Measurements from ENCODE around the gene CRAT.

CRAT gene

GRCh38 chr9:129108805-129109536 lies 1.6 kb downstream of the CRAT start:
- DNase-seq: no peak

GRCh38 chr9:129108083-129108804 lies 2.3 kb downstream of the CRAT start:
- no peak for DNase-seq

DNA sequence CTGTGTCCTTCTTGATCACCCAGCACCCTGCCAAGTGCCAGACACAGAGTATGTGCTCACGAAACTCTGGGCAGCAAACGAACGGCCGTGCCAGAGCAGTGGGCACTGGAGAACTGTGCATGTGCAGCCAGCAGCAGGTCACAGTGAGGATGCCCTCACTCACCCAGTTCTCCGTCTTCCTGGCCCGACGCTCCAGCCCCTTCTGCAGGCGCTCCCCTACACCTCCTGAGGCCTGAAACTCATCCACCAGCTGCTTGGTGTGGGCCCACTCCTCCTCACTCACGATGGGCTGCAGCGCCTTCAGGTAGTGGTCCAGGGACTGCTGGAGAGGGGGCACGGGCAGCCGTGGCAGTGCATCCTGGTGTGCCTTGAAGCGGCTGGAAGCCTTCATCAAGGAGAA lies 2.9 kb downstream of the CRAT start:
- DNase-seq: no peak

DNA sequence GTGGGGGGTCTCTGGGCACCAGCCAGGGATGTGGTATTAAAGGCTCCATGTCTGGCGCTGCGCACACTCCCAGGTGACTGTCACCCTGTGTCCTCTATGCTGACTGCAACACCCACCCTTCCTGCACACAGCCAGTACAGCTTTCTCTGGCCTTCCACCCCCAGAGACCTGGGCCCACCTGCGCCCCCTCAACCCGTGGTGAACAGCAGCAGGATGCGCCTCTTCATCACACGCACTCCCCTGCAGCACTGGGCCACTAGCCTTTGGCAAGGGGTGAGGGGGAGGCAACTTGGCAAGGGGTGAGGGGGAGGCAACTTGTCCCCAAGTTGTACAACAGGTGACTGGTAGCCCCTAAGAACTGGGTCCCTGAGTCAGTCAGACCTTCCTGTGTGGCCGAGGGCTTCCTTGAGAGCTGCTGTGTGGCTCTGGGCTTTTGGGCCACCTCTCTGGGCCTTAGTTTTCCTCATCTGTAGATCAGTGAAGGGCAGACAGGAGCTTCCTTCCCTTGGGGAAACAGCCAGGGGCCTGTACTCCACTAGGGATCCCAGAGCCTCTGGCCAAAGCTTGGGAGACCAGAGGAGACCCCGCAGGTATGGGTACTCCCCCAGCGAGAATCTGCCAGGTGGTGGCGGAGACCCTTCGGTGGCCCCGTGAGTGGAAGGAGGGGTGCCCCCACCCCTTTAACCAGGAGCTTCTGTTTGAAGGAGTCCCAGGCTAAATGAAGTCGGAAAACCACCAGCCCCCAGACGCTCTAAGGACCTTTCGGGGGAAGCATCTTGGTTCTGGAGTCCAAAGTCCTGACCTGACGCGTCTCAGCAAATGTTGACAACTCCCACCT lies 4.5 kb downstream of the CRAT start:
- DNase-seq: no peak

- DNase-seq: no peak
Measured at GRCh38 chr9:129104051-129104450, 6.5 kb downstream of the CRAT start.

DNA sequence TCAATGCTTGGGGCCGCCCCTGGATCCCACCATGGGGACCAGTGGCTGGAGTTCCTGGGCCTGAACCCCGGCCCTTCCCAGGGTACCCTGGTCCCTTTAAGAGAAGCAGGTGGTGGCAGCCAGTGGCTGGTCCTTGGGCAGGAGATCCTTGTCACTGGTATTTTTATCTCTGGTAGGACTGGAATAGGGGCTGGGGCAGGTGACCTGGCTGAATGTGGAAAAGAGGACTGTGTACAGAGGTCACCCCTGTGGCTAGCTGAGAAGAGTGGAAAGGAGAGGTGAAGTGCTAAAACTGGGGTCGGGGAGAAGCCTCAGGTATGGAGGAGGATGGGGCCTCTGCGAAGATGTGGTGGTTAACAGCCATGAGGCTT lies 7.0 kb downstream of the CRAT start:
- no peak for DNase-seq

DNA sequence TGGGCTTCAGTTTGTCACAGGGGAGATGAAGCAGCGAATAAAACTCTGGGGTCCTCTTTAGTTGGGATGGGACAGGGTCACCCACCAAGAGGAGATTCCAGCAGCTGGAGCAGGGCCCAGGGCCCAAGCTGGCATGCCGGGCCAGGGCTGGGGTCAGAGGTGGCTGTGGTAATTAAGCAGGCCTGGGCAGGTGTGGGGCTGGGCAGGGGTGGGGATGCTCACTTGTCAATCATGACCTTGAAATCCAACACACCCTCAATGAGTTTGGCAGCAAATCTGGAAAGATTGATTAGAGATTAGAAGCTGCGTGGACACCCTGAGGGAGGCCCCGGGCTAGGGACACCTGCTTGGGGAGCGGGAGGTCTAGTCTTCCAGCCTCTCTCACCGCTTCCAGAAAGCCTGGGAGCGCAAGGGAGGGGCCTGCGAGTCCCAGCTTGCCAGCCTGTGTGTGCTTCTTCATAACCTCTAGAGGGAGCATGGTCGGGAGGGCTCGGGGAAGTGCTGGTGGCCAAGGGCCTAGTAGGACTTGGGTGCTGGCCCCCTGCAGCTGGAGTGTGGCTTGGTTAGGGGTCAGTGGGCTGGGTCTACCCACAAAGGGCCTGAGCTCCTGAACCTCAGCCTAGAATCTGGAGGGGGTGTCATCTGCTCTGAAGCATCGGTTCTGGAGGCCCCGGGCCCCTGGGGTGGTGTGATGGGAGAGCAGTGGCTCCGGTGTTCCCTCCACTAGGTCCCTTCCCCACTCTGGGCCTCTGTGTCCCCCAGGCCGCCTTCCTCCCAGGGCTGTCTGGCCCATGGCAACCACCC lies 7.6 kb downstream of the CRAT start:
- DNase-seq: no peak

DNA sequence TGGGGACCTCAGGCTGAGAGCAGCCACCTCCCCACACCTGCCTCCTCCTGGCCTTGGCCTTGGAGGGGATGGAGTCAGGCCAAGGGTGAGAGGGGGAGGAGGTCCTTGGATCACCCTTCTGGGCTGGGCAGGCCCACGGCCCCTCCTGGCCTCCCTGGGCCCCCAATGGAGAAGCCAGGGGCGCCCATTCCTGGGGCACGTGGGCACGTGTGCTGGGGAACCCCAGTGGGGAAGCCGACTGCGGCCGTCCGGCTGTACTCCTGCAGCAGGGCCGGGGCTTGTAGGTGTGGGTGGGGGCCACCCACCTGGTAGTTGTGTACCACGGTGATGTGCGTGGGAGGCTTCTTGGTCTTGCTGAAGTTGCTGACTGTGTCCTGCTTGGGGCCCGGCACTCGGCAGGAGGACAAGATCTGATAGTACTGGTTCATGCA lies 8.5 kb downstream of the CRAT start:
- no peak for DNase-seq

DNA sequence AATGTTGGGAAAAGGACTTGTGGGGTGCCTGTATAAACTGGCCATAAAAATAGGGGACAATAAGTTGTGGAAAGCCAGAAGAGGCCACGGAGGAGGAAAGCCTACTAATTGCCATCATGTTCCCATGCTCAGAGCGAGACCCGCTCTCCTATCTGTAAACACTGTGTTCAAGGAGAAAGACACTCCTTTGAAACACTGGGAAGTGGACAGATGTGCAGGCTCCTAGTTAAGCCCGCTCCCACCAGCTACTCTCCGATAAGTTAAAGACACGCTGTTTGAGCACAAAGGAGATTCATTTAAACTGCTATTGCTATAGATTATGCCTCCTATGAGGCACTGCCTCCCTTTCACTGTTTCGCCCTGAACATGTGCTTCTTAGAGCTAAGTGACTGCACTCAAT lies 9.3 kb downstream of the CRAT start:
- no peak for DNase-seq

DNA sequence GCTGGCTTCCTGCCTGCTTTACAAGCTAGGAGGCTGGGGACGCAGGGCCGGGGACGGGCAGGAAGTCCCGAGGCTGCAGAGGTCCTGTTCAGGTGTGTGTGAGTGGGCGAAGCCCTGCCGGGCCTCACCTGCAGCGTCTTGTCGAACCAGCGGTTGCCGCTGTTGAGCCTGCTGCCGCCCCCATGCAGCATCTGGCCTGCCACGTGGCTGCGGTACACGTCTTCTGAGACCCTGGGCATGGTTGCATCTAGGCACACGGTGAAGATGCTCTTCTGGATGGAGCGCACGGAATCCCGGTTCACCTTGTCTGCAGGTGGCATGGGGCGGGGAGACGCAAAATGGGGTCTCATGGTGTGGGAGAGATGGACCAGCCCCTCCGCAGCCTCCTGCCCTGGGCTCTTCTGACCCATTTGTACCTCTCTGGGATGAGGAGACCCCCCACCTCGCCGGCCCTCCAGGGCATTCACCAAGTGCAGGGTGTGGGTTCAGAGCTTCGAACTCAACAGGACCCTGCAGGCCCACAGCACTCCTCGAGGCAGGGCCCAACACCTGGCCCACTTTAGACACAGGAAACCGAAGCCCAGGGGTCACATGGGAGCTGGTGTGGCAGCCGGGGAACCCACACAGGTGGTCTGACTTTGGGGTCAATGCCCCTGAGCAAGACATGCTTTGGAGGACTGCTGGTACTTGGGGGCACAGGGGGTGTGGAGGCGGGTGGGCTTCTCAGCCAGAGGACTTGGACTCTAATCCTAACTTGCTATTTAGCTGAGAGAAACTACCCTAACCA lies 10.0 kb downstream of the CRAT start:
- no peak for DNase-seq

GRCh38 chr9:129098328-129098727 lies 12.3 kb downstream of the CRAT start:
- DNase-seq: no peak

- DNase-seq: no peak
Measured at GRCh38 chr9:129097671-129098306, 12.8 kb downstream of the CRAT start.

GRCh38 chr9:129095908-129096307 lies 14.7 kb downstream of the CRAT start:
- no peak for DNase-seq

- no peak for DNase-seq
Measured at GRCh38 chr9:129095170-129095667, 15.4 kb downstream of the CRAT start.

DNA sequence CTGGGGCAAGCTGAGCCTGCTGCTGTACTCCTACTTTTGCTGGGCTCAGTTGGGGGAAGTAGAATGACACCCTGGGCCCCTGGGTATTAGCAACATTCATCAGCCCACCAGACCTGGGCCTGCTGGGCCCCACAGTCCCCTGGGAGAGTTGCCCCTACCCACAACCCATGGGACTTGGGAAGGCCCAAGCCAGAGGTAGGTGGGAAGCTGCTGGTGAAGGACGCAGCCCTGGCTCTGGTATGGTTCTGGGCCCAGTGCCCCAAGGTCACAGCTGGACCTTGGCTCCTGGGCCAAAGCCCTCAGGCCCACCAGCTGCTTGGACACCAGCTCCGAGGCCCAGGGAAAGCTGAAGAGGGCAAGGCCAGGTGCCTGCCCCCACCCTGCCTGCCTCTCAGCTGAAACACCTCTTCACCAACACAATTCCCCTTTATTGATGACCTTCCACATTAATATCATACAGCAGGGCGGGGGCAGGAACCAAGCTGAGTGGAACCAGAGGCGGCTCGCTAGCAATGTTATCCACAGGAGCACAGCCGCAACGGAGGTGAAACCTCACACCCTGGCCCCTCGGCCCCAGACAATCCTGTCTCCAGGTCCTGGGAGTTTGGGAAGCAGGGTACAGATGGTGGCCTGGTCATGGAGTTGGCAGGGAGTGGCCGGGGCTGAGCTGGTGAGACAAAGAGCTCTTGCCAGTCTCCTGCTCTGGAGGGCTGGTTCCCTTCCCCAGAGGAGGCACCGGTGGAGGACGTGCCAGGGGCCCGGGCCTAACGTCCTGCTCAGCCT lies 16.0 kb downstream of the CRAT start:
- no peak for DNase-seq

DNA sequence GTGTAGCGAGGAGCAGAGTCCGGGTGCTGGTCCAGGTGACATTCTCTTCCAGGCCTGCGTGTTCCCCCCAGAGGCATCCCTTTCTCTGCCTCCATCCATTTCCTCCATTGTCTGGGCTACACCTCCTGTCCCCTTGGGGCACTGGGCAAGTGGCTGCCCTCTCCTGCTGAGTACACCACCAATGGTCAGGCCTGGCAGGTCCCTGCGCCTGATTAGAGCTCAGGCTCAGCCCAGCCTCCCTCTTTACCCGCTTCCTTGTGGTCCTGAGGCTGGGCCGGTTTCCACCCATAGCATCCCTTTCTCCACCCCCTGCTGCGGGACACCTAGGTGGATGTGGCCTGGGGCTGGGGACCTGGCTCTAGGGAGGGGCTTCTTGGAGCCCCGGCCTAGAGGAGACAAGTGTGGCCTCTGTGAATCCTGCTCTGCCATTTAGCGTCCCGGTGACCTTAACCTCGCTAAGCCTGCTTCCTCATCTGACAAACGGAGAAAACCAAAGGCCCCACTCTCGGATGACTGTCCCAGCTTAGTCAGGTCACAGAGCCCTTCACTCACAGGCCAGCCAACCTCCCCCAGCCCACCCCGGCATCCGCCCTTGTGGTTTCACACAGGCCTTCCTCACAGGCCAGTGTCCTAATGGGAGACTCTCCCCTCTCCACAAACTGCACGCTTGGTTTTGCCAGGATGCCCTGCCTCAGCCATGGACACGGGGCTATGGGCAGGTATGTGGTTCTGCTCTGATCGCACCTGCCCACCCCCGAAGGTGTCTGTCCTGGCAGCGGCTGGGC lies 16.8 kb downstream of the CRAT start:
- no peak for DNase-seq

DNA sequence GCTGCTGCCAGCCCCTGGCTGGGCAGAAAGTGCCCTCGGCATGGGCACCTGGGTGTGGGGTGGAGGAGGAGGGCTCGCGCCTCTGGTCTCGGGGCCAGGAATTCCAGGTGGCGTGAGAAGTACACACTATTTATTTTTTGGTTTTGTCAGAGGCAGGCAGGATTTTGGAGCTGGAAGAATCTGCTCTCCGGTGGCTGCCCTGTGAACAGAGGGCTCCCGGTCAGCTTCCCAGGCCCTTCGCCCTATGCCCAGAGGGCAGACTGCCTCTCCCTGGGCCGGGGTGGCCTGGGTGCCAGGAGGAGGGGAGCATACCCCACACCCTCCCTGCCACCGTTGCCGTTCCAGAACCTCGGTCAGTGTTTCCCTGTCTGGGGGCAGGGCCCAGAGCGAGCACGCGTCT lies 21.3 kb downstream of the CRAT start:
- no peak for DNase-seq

- no peak for DNase-seq
Measured at GRCh38 chr9:129084087-129084486, 26.5 kb downstream of the CRAT start.

DNA sequence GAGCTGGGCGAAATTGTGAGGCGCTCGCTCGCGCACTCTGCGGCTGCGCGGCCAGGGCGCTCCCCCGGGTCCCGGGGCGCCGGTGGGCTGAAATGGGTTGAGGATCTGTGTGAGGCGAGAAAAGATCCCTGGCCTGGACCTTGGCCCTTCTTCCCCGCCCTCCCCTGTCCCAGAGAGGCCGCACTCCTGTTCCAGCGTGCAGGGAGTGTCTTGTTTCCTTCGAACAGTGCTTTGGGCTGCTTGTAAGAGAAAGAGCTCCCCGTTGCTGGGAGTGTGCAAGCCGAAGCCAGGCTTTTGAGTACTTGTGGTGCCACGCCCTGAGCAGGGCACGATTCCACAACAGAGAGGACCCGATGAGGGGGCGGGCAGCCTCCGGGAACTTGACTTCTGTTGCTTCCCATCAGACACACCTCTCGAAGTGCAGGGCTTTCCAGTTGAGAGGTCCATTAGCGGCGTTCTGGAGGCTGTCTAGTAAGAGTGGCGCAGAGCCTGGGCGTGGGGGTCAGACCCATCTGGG lies 29.1 kb downstream of the CRAT start:
- DNase-seq: no peak

Data from activated CD4-positive, alpha-beta T cell treated with anti-CD3 and anti-CD28 coated beads, Interleukin-2, amount 50 U/mL, for 1 hour (primary cell).